ENCODE measurements around the gene PTPRH. TPM values are rescaled to one million over a fixed set of nuclear protein-coding genes. Genes with fewer than 3 reads are reported as not detected.

PTPRH gene
- total and polyA plus RNA-seq, 9 of the 15 experiments (the other 6 are each of a cell fraction or from before 2014, with no cell fraction given): 0.87 to 34.3 (median 22.7) TPM

GRCh38 chr19:55172741-55173140 is 36.6 kb downstream of the PTPRH start (continued):
- TF ChIP-seq ZBTB40 (IDR thresholded peaks at IDR 0.05) (no peak), ZBTB40 (CRISPR knock-in tag; IDR thresholded peaks at IDR 0.05) (no peak), MTA3 (IDR thresholded peaks at IDR 0.05; ENCODE audit: borderline replicate concordance) (no peak)

Measured in K562 (cell line).